Stimulated activated CD4-positive, alpha-beta T cell treated with anti-CD3 and anti-CD28 coated beads, Interleukin-15, amount 100 ng/mL, for 1 hour (primary cell): ENCODE measurements around the gene EMC9.
A peak's percentile ranks its signal among the peaks of the same experiment; 100 is the strongest.

ENCODE experiments used
- DNase-seq, 2 donors: peaks; one replicate each; pipeline ENCODE4 v3.0.0-alpha.2; 2020; ENCODE audit warnings: low read depth in 1 of 2, low spot score in 1 of 2

EMC9 gene

GRCh38 chr14:24141097-24141880, at the start of gene EMC9:
EMC9 (minus strand) TSS chr14:24141591; CDS start chr14:24141304, 287 bp downstream.
- DNase-seq: peak; percentile 97 to 98

GRCh38 chr14:24190416-24190815, 49.0 kb upstream of the EMC9 start:
- no peak for DNase-seq

- no peak for DNase-seq
Observed at GRCh38 chr14:24189460-24189859, 48.1 kb upstream of the EMC9 start.

GRCh38 chr14:24189059-24189375, 47.6 kb upstream of the EMC9 start:
- no peak for DNase-seq

GRCh38 chr14:24188251-24189058, 47.1 kb upstream of the EMC9 start, which contains the start of gene IPO4:
IPO4 (minus strand) TSS chr14:24188816; CDS start chr14:24188787, 29 bp downstream.
- peak; percentile 85 to 89 for DNase-seq

- no peak for DNase-seq
Observed at GRCh38 chr14:24187539-24187915, 46.1 kb upstream of the EMC9 start.

- no peak for DNase-seq
Observed at GRCh38 chr14:24186831-24187538, 45.6 kb upstream of the EMC9 start.

GRCh38 chr14:24185741-24186140, 44.4 kb upstream of the EMC9 start:
- no peak for DNase-seq

- no peak for DNase-seq
Observed at GRCh38 chr14:24185026-24185425, 43.6 kb upstream of the EMC9 start.

GRCh38 chr14:24184104-24184970, 42.9 kb upstream of the EMC9 start:
- no peak for DNase-seq

GRCh38 chr14:24183014-24183481, 41.7 kb upstream of the EMC9 start:
- DNase-seq: no peak

GRCh38 chr14:24182110-24182882, 40.9 kb upstream of the EMC9 start:
- DNase-seq: no peak

- DNase-seq: no peak
Observed at GRCh38 chr14:24181371-24182077, 40.1 kb upstream of the EMC9 start.

- no peak for DNase-seq
Observed at GRCh38 chr14:24179961-24180796, 38.8 kb upstream of the EMC9 start.

- no peak for DNase-seq
Observed at GRCh38 chr14:24179294-24179960, 38.0 kb upstream of the EMC9 start.

- DNase-seq: no peak
Observed at GRCh38 chr14:24178399-24179178, 37.2 kb upstream of the EMC9 start.

GRCh38 chr14:24177891-24178290, 36.5 kb upstream of the EMC9 start:
- DNase-seq: no peak
